Tracheal epithelial cell (primary cell): Measurements from ENCODE around the gene OR10AG1. TPM values are rescaled to one million over a fixed set of nuclear protein-coding genes. Genes with fewer than 3 reads are reported as not detected.

Experiments
- total RNA-seq: library from RNA; depleted of rRNA; stranded (reverse); fragments of >200 nt; gene quantifications from 2 replicates; pipeline ENCODE4 v1.2.1, GENCODE V29; 2014

OR10AG1 gene, protein sequence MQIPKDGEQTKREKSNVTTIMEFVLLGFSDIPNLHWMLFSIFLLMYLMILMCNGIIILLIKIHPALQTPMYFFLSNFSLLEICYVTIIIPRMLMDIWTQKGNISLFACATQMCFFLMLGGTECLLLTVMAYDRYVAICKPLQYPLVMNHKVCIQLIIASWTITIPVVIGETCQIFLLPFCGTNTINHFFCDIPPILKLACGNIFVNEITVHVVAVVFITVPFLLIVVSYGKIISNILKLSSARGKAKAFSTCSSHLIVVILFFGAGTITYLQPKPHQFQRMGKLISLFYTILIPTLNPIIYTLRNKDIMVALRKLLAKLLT
- total RNA-seq = not detected in 2 replicates

DNA sequence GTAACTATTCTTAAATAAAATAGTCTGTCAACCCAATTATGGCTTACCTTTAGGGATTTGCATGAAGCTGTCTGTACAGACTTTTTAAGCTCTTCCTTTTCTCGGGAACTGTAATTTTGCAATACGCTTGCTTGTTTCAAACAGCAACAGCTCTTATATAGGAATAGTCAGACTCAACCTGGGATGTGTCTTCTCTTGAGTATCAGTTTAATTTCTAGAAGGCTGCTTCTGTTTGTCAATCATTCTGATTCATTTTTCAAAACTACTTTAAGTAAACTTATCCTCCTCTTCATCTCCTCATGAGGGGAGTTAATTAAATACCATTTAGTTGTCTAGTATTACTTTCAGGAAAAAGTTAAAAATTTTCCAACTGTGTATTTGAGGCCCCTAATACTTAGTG is at the start of gene OR10AG1:
Gene OR10AG1 (minus strand): TSS at position 101 of the 400 bp plus-strand sequence. CDS start 38 bp downstream, at position 63.

DNA sequence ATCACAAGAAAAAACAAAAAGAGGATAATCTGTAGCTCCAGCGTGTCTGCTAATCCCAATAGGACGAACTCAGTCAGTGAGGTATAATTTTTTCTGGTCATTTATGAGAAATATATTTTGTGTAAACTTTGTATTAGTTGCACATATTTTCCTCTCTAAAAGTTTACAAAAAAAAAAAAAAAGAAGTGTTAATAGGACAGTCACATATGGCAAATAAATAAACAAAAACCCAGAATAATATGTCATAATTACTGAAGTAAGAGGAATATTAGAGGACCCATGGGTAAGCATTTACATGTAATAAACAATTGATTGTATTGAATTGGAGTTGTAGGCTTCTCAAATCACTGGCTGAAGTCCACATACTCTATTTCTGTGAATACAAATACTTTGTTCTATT is 24.8 kb upstream of the OR10AG1 start, which contains the start of gene OR5F1:
Gene OR5F1 (minus strand): TSS at position 101 of the 400 bp plus-strand sequence. CDS start 0 bp downstream, at position 101.

DNA sequence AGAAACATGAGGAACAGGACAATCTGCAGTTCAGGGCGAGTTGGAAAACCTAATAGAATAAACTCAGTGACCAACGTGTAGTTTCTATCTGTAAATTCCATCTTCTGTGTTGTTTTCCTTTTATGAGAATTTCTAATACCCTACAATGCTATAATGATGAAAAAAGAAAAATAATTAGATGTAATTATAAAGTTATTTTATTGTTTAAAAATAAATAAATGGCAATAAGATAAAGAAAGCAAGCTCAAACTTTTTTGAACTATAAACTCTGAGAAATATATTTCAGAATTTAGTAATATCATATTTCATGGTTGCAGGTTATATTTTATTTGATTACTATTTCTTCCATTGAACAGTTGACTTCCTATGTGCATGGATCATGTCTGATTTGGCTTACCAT is 33.4 kb downstream of the OR10AG1 start, which contains the start of gene OR5I1:
Gene OR5I1 (minus strand): TSS at position 101 of the 400 bp plus-strand sequence. CDS start 0 bp downstream, at position 101.

Other genes with a start within 250 kb of the OR10AG1 start
- gene OR5D13, start 196.5 kb downstream of the OR10AG1 start, total RNA-seq = not detected in 2 replicates
- not detected in 2 replicates for gene OR5D14, start 174.4 kb downstream of the OR10AG1 start, total RNA-seq
- gene OR5L1, start 158.6 kb downstream of the OR10AG1 start, total RNA-seq = not detected in 2 replicates
- gene OR5D18, start 150.3 kb downstream of the OR10AG1 start, total RNA-seq = not detected in 2 replicates
- not detected in 2 replicates for gene OR5L2, start 142.7 kb downstream of the OR10AG1 start, total RNA-seq
- gene OR5D16, start 131.2 kb downstream of the OR10AG1 start, total RNA-seq = not detected in 2 replicates
- gene TRIM51, start 86.6 kb downstream of the OR10AG1 start, total RNA-seq = not detected in 2 replicates
- not detected in 2 replicates for gene OR5W2, start 55.4 kb downstream of the OR10AG1 start, total RNA-seq
- not detected in 2 replicates for gene OR5I1, start 33.5 kb downstream of the OR10AG1 start, total RNA-seq
- not detected in 2 replicates for gene OR5F1, start 24.7 kb upstream of the OR10AG1 start, total RNA-seq
- under 0.01 TPM in 1 of 2 replicates, not detected in the other for gene OR5AS1, start 57.7 kb upstream of the OR10AG1 start, total RNA-seq
- gene OR8I2, start 123.4 kb upstream of the OR10AG1 start, total RNA-seq = not detected in 2 replicates
- gene OR8H2, start 133.7 kb upstream of the OR10AG1 start, total RNA-seq = not detected in 2 replicates
- not detected in 2 replicates for gene OR8H3, start 152.4 kb upstream of the OR10AG1 start, total RNA-seq
- under 0.01 TPM in 1 of 2 replicates, not detected in the other for gene OR8J3, start 170.3 kb upstream of the OR10AG1 start, total RNA-seq
- not detected in 2 replicates for gene OR8K5, start 190.4 kb upstream of the OR10AG1 start, total RNA-seq
- gene OR5J2, start 206.7 kb upstream of the OR10AG1 start, total RNA-seq = not detected in 2 replicates